HEK293 (cell line): ENCODE data around the gene LAMA4.

Experiments used
- KLF9 ChIP-seq: fragments of 450-650 bp; formaldehyde crosslinking; IDR thresholded peaks from 2 replicates; pipeline ENCODE4 v1.5.1; 2016; ENCODE audit warnings: missing biosample characterization, missing genetic modification characterization, low read depth
- SP3 ChIP-seq: fragments of 450-650 bp; formaldehyde crosslinking; IDR thresholded peaks from 2 replicates; pipeline ENCODE4 v1.5.1; 2016; ENCODE audit warnings: missing biosample characterization, missing genetic modification characterization
- YY1 ChIP-seq: fragments of 450-650 bp; formaldehyde crosslinking; IDR thresholded peaks from 2 replicates; pipeline ENCODE4 v1.5.1; 2018; ENCODE audit warnings: missing biosample characterization, missing genetic modification characterization
- ZNF391 ChIP-seq: fragments of 450-650 bp; formaldehyde crosslinking; IDR thresholded peaks from 2 replicates; pipeline ENCODE4 v1.5.1; 2016; ENCODE audit warnings: low read depth, missing biosample characterization, missing genetic modification characterization, borderline replicate concordance
- TF ChIP-seq, protein P1 (sequence below): fragments of 450-650 bp; formaldehyde crosslinking; IDR thresholded peaks from 2 replicates; pipeline ENCODE4 v1.5.1; 2016; ENCODE audit warnings: missing biosample characterization, missing genetic modification characterization
- TF ChIP-seq, protein P2 (sequence below): fragments of 450-650 bp; formaldehyde crosslinking; IDR thresholded peaks from 2 replicates; pipeline ENCODE4 v1.5.1; 2016; ENCODE audit warnings: missing biosample characterization, missing genetic modification characterization
- TF ChIP-seq, protein P3 (sequence below): fragments of 450-650 bp; formaldehyde crosslinking; IDR thresholded peaks from 2 replicates; pipeline ENCODE4 v1.5.1; 2016; ENCODE audit warnings: missing biosample characterization, missing genetic modification characterization

DNA sequence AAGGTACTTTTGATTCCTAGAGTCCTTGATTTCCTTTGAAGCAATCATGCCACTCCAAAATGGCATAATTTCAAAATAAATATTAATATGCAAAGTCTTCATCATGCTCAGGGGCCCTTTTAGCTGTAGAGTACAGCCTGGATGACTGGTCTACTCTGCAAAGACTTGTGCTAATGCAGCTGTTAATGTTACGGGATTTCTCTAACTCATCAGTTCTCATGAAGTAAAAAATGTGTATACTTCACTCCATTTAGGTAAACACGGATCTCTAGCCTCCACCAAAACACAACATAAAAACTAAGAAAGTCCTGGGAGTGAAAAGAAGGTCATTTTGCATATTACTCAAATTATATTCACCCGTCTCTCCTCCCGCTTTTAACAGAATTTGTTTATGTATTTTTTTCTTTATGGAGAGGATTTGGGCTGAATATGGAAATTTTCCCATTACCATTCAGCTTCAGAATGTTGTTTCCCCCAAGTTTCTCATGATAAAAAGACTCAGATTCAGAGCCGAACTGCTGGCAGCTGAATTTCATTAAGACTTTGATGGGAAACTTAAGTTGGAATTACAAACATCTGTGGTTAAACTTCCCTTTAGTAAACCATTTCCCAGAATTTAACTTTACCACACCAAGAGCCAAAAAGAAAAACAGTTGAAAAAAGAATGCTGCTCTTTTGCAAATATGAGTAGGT is 8.7 kb downstream of the LAMA4 start:
- TF ChIP-seq KLF9 (tag by site-specific recombination), result no peak
- TF ChIP-seq YY1 (tag by site-specific recombination), result no peak
- TF ChIP-seq, protein P1, sequence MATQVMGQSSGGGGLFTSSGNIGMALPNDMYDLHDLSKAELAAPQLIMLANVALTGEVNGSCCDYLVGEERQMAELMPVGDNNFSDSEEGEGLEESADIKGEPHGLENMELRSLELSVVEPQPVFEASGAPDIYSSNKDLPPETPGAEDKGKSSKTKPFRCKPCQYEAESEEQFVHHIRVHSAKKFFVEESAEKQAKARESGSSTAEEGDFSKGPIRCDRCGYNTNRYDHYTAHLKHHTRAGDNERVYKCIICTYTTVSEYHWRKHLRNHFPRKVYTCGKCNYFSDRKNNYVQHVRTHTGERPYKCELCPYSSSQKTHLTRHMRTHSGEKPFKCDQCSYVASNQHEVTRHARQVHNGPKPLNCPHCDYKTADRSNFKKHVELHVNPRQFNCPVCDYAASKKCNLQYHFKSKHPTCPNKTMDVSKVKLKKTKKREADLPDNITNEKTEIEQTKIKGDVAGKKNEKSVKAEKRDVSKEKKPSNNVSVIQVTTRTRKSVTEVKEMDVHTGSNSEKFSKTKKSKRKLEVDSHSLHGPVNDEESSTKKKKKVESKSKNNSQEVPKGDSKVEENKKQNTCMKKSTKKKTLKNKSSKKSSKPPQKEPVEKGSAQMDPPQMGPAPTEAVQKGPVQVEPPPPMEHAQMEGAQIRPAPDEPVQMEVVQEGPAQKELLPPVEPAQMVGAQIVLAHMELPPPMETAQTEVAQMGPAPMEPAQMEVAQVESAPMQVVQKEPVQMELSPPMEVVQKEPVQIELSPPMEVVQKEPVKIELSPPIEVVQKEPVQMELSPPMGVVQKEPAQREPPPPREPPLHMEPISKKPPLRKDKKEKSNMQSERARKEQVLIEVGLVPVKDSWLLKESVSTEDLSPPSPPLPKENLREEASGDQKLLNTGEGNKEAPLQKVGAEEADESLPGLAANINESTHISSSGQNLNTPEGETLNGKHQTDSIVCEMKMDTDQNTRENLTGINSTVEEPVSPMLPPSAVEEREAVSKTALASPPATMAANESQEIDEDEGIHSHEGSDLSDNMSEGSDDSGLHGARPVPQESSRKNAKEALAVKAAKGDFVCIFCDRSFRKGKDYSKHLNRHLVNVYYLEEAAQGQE (tag by site-specific recombination), result no peak
- TF ChIP-seq SP3 (tag by site-specific recombination), result no peak
- TF ChIP-seq, protein P2, sequence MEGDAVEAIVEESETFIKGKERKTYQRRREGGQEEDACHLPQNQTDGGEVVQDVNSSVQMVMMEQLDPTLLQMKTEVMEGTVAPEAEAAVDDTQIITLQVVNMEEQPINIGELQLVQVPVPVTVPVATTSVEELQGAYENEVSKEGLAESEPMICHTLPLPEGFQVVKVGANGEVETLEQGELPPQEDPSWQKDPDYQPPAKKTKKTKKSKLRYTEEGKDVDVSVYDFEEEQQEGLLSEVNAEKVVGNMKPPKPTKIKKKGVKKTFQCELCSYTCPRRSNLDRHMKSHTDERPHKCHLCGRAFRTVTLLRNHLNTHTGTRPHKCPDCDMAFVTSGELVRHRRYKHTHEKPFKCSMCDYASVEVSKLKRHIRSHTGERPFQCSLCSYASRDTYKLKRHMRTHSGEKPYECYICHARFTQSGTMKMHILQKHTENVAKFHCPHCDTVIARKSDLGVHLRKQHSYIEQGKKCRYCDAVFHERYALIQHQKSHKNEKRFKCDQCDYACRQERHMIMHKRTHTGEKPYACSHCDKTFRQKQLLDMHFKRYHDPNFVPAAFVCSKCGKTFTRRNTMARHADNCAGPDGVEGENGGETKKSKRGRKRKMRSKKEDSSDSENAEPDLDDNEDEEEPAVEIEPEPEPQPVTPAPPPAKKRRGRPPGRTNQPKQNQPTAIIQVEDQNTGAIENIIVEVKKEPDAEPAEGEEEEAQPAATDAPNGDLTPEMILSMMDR (tag by site-specific recombination), result no peak
- no peak for TF ChIP-seq ZNF391
- TF ChIP-seq, protein P3, sequence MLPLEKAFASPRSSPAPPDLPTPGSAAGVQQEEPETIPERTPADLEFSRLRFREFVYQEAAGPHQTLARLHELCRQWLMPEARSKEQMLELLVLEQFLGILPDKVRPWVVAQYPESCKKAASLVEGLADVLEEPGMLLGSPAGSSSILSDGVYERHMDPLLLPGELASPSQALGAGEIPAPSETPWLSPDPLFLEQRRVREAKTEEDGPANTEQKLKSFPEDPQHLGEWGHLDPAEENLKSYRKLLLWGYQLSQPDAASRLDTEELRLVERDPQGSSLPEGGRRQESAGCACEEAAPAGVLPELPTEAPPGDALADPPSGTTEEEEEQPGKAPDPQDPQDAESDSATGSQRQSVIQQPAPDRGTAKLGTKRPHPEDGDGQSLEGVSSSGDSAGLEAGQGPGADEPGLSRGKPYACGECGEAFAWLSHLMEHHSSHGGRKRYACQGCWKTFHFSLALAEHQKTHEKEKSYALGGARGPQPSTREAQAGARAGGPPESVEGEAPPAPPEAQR (tag by site-specific recombination), result no peak
